MCF 10A (cell line): ENCODE data around the gene SH3GL1. TPM values are rescaled to one million over a fixed set of nuclear protein-coding genes. Genes with fewer than 3 reads are reported as not detected.

Experiments
- BruUV-seq: library from RNA; stranded (reverse); fragments of 400-500 nt; replicated peaks from 2 replicates; lab custom pipeline; 2021; lab: Mats Ljungman, UMichigan
- CTCF ChIA-PET: fragments of 300-600 bp; sonication (Branson Sonifier 250); formaldehyde crosslinking; extraction: SDS; loops from one replicate; lab custom pipeline; 2021; ENCODE audit warnings: antibody characterized with exemption, inconsistent platforms; lab: Yijun Ruan, JAX
- POLR2A ChIA-PET: fragments of 300-600, 350-650 bp; sonication (Branson Sonifier 250); formaldehyde crosslinking; extraction: SDS; loops from one replicate; lab custom pipeline; 2020; ENCODE audit warnings: antibody characterized with exemption, inconsistent platforms; lab: Yijun Ruan, JAX
- DNase-seq: peaks from one replicate; pipeline ENCODE4 v3.0.0-alpha.2; 2018; ENCODE audit not compliant: unreplicated experiment
- H3K27ac Mint-ChIP-seq: one replicate; pipeline ENCODE4 v1.8.0; 2022; ENCODE audit warnings: mild to moderate bottlenecking, low read depth, mixed read lengths; ENCODE audit not compliant: unreplicated experiment
- H3K27me3 Mint-ChIP-seq: one replicate; pipeline ENCODE4 v1.8.0; 2022; ENCODE audit warnings: mixed read lengths; ENCODE audit not compliant: insufficient read depth, unreplicated experiment
- H3K36me3 Mint-ChIP-seq: one replicate; pipeline ENCODE4 v1.8.0; 2022; ENCODE audit warnings: mild to moderate bottlenecking, moderate library complexity, mixed read lengths; ENCODE audit not compliant: insufficient read depth, unreplicated experiment
- H3K4me1 Mint-ChIP-seq: one replicate; pipeline ENCODE4 v1.8.0; 2022; ENCODE audit warnings: mixed read lengths; ENCODE audit not compliant: insufficient read depth, unreplicated experiment
- H3K4me3 Mint-ChIP-seq: one replicate; pipeline ENCODE4 v1.8.0; 2022; ENCODE audit warnings: mild to moderate bottlenecking, moderate library complexity, mixed read lengths; ENCODE audit not compliant: unreplicated experiment
- H3K9me3 Mint-ChIP-seq: one replicate; pipeline ENCODE4 v1.8.0; 2022; ENCODE audit warnings: mixed read lengths; ENCODE audit not compliant: unreplicated experiment
- CTCF ChIP-seq: fragments of 200-600 bp; IDR thresholded peaks from one replicate; pipeline ENCODE4 v1.8.0; 2022; ENCODE audit warnings: antibody characterized with exemption, mild to moderate bottlenecking; ENCODE audit not compliant: unreplicated experiment
- intact Hi-C: fragments of 100-400 bp; cut with micrococcal nuclease; formaldehyde crosslinking; loops from 2 replicates; pipeline ENCODE4 v1.14.1; 2022
- total RNA-seq: library from RNA; stranded (reverse); gene quantifications from 2 replicates; pipeline ENCODE4 v1.2.3, GENCODE V29; 2022

SH3GL1 gene
- total RNA-seq, 1 experiment from 2014 or later: 106 TPM

DNA sequence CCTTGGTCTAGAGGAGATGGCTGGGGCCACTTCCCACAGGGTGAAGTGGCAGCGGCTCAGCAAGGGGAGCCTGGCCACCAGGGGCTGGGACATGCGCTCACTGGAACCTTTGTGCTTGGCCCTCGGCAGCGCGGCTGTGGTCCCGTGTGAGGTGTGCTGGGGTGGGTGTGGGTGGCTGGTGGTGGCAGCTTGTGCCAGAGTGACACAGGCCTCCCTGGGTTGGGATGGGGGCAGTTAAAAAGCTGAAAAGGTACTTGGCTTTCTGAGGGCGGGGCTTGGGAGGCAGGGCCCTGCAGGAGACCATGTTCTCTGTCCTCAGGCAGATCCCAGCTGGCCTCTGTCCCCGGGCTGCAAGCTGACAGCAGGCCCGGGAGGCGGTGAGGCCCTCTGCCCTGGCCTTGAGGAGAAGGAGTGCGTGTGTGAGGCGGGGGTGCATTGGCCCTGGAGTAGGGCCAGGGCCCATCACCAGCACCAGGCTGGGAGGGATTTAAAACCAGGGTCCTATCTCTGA is 39.7 kb downstream of the SH3GL1 start:
- Mint-ChIP-seq H3K4me3 (no peak overlapping the region), H3K27ac (peak overlapping the region; percentile 29), H3K27me3 (no peaks in the 10 kb centered on the region), H3K4me1 (no peaks in the 10 kb centered on the region), H3K9me3 (no peaks in the 10 kb centered on the region), H3K36me3 (peaks cover 65% of the 10 kb centered on the region)
- TF ChIP-seq CTCF: no peak
- TSS peak; percentile 63 for BruUV-seq
- DNase-seq: no peak
- CTCF ChIA-PET: no interaction called here
- intact Hi-C loops: no loop called here
- POLR2A ChIA-PET: interaction anchor here (0.5 to 1.6 kb wide), 4 partner anchors 13 to 109 kb away, joined by 3 to 7 read pairs (median 4); partner anchors contain the start of gene MPND

- no peaks in the 10 kb centered on the region for H3K27me3 Mint-ChIP-seq
- H3K36me3 Mint-ChIP-seq: peaks cover 61% of the 10 kb centered on the region
- ChIA-PET POLR2A (interaction anchor here (0.5 to 1.3 kb wide), 4 partner anchors 8 to 108 kb away, joined by 3 to 5 read pairs (median 4); no protein-coding TSS in a partner anchor), CTCF (no interaction called here)
- peak overlapping the region; percentile 29 for H3K27ac Mint-ChIP-seq
- no peak overlapping the region for H3K4me3 Mint-ChIP-seq
- no peaks in the 10 kb centered on the region for H3K9me3 Mint-ChIP-seq
- TF ChIP-seq CTCF: no peak
- BruUV-seq: no TSS peak
- no peak for DNase-seq
- intact Hi-C loops: no loop called here
- H3K4me1 Mint-ChIP-seq: no peaks in the 10 kb centered on the region
These were observed 40.2 kb downstream of the SH3GL1 start for GRCh38 chr19:4360081-4360569.

DNA sequence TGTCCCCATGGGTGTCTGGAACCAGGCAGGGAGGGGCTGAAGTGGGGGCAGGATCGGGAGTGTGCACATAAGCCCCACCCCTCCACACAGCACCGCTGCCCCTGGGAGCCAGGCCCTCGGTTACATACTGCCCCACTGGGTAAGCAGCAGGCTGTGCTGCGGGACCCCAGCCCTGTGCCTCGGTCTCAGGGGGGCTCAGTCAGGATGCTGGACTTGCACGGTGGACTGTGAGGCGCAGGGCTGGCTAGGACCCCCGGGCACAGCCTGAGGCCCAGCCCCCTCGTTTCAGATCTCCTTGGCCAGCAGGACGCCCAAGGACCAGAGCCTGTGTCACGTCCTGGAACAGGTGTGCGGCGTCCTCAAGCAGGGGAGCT is 40.7 kb downstream of the SH3GL1 start:
- Mint-ChIP-seq H3K9me3 (no peaks in the 10 kb centered on the region), H3K27ac (no peak overlapping the region), H3K4me3 (no peak overlapping the region), H3K36me3 (peaks cover 56% of the 10 kb centered on the region), H3K4me1 (no peaks in the 10 kb centered on the region), H3K27me3 (no peaks in the 10 kb centered on the region)
- intact Hi-C loops: no loop called here
- BruUV-seq: no TSS peak
- no peak for DNase-seq
- no peak for TF ChIP-seq CTCF
- POLR2A ChIA-PET: interaction anchor here (0.9 kb wide), 1 partner anchor 9 kb away, joined by 5 read pairs; no protein-coding TSS in a partner anchor
- CTCF ChIA-PET: interaction anchor here (0.5 to 1.2 kb wide), 2 partner anchors 39 to 41 kb away, joined by 3 to 6 read pairs; no protein-coding TSS in a partner anchor

DNA sequence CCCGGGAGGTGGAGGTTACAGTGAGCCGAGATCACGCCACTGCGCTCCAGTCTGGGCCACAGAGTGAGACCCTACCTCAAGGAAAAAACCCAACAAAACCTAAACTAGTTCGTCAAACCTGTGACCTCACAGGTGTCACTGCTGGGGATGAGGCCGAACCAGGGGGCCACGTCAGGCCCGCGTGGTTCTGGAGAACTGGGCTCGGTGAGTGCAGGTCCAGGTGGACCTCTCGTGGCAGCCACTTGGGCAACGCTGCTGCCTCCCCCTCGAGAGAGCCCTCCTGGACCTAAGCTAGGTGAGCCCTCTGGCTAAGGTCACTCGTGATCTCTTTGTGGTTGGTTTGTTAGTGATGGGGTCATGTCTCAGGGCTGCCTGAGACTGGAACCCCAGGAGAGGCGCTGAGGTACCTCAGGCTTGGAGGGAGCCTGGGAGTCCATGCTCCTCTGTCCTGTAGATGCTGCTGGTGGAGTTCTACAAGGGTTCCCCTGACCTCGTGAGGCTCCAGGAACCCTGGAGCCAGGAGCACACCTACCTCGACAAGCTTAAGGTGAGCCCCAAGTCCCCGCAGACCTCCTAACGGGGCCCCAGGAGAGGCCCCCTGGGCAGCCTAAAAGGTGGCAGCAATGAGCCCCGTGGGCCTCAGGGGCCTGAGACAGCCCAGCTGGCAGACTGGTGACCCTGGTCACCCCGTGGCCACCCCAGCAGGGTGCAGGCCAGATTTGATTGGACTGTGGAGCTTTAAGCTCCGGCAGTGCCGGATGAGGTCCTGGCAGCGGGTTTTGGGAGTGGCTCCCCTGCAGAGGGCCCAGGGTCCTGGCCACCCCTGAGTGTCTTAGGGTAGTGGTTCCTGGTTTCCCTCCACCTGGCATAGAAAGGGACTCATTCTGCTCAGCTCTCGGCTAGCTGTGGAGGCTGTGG is 41.4 kb downstream of the SH3GL1 start:
- no peaks in the 10 kb centered on the region for H3K4me1 Mint-ChIP-seq
- peaks cover 49% of the 10 kb centered on the region for H3K36me3 Mint-ChIP-seq
- H3K4me3 Mint-ChIP-seq: no peak overlapping the region
- TF ChIP-seq CTCF: no peak
- no peaks in the 10 kb centered on the region for H3K9me3 Mint-ChIP-seq
- no peaks in the 10 kb centered on the region for H3K27me3 Mint-ChIP-seq
- ChIA-PET CTCF (interaction anchor here (0.5 to 1.2 kb wide), 5 partner anchors 15 to 96 kb away, joined by 3 to 6 read pairs (median 4); no protein-coding TSS in a partner anchor), POLR2A (interaction anchor here (0.9 to 1.4 kb wide), 3 partner anchors 10 to 43 kb away, joined by 3 to 5 read pairs (median 5); partner anchors contain the start of genes CHAF1A and MPND)
- H3K27ac Mint-ChIP-seq: no peak overlapping the region
- no TSS peak for BruUV-seq
- DNase-seq: no peak
- intact Hi-C loops: no loop called here
